Measurements from ENCODE around the gene EPO.
"Not testable (repeated sequence)": the region's sequence is repeated elsewhere in the genome, so short reads cannot be mapped to it uniquely, and the experiment has no call there.

The EPO gene

DNA sequence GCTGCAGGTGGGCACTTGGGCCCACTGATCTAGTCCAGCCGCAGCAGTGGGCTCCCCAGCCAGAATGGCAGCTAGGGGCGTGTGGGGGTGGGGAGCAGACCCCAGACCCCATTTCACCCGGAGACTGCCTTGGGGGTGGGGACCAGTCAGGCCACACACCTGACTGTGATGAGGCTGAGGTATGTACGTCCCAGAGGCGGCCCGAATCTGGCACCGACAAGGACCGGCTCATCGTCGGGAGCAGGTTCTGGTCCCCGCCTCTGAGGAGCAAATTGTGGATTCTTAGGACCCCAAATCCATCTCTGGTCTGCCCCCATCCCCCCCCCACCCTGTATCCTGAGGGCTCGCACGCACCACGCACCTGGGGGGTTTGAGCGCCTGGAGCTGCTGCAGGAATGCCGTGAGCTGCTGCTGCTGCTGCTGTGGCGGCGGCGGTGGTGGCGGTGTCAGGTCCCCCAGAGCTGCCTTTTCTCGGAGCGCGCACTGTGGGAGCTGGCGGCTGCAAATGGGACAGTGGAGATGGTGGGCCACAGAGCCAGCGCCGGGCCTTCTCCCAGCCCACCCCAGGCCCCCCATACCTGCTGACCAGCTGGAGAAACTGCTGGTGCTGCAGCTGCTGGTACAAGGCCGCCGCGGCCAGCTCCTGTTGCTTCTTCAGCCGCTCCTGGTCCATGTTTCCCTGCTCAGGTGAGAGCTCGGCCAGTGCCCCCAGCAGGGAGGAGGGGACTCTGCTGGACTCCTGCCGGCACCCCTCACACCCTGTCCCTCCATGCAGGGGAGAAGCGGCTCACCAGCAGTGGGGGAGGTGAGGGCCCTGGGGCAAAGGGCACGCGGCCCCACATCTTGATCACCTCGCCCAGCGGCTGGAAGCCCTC, 36.4 kb upstream of the EPO start:
- no peak for DNase-seq (ENCODE audit: low spot score)

DNA sequence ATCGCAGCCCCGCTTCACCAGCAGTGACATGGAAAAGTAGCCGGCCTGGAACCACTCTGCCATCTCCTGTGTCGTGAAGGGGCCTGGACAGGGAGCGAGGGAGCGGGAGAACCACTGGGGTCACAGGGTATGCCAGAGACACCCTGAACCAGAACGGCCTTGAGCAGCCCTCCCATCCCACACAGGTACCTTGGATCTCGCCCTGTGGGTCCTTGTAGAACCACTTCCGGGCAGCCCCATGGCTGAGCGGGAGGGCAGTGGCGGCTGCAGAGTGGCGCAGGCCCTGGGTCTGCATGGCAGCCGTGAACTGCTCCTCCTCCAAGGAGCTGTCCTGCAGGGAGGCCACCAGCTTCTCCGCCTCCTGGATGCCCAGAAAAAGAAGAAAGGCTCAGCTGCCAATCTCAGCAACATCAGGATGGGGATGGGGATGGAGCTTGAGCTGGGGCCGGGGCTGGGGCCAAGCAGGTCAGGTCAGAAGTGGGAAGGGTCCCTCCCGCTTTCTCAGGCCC, 35.7 kb upstream of the EPO start:
- DNase-seq (ENCODE audit: low spot score) = no peak

GRCh38 chr7:100685049-100685605, 35.1 kb upstream of the EPO start:
- no peak for DNase-seq (ENCODE audit: low spot score)

- DNase-seq (ENCODE audit: low spot score) = no peak
These were observed 34.6 kb upstream of the EPO start for GRCh38 chr7:100685631-100686145.

DNA sequence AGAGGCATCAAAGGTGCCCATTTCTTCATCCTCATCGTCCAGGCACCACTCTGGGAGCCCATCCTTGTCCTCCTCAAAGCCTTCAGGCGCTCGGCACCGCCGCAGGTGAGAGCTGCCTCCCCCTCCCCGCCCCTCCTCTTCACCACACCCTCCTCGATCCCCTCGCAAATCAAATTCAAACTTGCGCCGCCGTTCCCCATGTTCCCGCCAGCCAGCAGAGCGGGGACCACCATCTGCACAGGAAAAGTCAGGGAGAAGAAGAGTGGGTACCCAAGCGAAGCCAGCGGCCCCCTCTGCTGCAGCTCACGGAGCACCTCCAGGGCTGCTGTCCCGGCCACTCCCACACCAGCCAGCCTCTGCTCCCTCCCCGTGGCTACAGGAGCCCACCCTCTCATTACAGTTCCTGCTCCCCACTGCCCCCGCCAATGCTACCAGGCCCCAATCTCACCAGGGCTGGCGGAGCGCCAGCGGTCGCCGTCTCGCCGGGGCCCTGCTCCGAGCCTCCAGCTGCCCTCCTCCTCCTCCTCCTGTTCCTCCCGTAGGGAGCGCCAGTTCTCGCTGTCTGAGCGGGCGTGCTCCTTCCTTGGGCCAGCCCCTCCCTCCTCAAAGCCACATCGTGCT, 34.0 kb upstream of the EPO start:
- DNase-seq (ENCODE audit: low spot score) = no peak

DNA sequence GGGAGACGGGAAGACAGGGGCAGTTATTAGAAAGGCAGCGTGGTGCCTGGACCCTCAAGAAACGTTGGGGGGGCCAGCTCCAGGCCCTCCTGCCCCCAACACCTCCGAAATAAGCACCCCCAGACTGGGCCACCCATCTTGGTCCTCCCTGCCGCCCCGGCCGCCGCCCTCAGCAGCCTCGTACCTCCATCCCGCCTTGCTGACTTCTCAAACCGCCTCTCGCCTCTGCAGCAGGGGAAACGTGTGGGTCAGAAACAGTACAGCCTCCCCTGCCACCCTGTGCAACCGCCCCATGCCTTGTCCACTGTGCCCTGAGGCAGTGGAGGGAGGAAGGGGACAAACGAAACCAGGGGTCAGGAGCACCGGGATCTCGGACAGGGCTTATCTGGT, 33.5 kb upstream of the EPO start:
- DNase-seq (ENCODE audit: low spot score) = no peak

GRCh38 chr7:100687261-100687660, 33.0 kb upstream of the EPO start:
- DNase-seq (ENCODE audit: low spot score) = no peak

GRCh38 chr7:100687751-100688300, 32.4 kb upstream of the EPO start:
- no peak for DNase-seq (ENCODE audit: low spot score)

- DNase-seq (ENCODE audit: low spot score) = no peak
These were observed 31.9 kb upstream of the EPO start for GRCh38 chr7:100688326-100688860.

DNA sequence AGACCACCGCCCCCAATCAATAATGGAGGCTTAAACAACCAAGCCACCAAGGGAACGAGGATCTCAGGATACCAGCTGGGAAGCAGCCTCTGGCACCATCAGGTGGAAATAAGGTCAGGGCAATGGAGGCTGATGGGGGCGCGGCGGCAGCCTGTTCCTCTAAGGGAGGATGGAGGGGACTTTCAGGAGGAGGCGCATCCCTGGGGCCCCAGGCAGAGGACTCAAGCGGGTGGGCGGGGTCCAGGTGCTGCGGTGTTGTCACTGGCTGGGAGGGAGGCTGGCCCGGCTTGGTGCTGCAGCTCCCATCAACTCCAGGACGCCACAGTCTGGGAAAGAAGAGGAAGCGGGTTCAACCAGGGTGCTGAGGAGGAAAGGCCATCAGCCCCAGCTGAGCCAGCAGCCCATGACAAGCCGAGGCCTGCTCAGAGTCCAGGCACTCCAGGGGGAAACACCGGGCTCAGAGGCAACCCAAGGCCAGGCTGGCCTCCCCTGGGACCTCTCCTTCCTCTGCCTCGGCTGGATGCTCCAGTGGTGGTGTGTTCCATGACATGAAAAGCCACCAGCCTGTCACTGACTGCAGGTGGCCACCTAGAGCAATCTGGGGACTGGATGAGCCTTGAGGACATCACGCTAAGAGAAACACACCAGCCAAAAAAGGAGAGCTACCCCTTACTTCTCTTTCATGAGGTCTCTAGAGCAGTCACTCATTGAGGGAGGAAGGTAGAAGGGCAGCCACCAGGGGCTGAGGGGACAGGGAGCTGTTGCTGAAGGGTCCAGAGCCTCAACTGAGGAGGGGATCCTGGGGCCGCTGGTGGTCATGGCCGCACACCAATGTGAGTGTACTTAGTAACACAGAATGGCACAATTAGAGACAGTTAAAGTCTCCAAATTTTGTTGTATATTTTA, 30.8 kb upstream of the EPO start:
- no peak for DNase-seq (ENCODE audit: low spot score)

DNA sequence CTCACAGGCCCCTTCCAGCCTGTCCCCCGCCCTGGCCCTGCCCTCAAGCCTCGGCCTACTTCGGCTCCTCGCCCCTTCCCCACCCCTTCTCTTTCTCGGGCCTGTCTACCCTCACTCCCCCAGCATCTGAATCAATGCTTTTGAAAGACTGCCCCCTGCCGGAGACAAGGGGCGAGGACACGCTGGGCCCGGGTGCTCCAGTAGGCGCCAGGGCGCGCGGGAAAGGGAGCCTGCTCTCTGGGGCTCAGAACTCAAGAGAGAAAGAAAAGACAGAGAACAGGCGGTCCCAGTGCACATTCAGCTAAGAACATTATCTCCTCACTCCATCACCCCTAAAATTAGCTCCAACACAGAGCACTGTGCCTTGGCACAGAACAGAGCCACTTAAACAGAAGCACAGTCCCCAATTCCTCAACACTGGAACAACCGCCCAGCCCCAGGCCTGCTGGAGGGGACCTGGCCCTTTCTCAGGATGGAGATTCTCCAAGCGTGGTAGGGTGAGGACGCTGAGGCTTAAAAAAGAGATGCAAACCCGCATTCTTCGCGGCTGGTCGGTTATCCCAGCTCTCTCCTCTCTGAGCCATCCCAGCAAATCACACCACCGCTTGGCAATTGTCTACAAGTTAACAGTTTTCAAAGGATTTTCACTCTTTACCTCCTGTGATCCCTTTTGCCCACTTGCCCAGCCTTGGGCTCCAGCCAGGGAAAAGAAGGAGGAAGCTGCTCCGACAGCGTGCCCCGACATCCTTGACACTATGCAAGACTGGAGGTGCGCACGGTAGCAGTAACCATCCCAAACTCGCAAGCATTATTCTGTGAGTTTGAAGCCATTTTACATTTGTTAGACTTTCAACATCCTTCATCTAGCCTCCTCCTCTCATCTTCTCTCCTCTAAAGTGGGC, 28.3 kb upstream of the EPO start:
- peak; percentile 98 for DNase-seq (ENCODE audit: low spot score)

DNA sequence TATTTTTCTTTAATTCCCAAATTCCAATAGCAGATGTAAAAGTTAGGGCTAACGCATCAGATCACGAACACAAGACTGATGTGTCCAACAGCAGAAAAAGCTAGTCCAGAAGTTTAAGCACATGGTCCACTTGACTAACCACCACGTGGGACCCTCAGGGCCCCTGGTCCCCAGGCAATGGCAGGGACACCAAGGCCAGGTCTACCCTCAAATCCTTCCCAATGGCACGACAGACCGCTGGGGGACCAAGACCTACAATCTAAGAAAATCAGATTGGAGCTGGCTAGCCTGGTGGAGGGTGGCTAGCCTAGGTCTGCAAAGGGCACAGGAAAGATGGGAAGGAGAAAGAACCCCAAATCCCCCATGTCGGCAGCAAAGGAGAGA, 27.7 kb upstream of the EPO start:
- DNase-seq (ENCODE audit: low spot score) = no peak

DNA sequence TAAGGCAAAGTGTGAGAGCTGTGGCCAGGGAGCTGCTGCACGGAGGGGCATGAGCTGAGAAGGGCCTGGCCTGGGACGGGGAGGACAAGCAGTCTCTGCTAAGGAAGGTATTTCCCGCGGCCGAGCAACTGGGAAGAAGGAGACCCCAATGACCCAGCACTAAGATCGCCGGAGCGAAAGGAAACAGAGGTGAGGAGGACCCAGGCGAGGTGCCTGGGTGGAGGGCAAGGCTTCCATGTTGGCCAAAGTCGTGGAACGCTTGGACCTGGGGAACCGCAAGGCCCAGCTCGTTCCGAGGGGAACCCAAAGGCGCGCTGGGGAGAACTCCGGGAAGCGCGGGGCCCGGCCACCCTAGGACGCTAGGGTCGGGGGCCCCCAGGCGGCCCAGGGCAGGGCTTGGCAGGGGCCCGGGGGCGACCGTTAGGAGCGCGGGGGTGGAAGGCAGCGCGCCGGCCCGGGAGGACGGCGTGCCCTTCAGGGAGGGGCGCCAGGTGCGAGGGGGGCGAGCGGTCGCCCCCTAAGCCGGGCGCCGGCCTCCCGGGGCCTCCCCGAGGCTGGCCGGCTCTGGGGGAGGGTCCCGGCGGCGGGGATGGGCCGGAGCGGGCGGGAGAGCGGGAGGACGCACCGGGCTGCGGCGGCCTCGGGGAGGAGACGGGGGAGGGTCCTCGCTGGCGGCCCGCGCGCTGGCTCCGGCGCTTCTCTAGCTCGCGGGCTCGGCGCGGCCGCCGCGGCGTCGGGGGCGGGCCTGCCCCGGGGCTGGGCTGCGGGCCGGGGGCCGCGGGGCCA, 26.8 kb upstream of the EPO start:
- DNase-seq (ENCODE audit: low spot score) = no peak

DNA sequence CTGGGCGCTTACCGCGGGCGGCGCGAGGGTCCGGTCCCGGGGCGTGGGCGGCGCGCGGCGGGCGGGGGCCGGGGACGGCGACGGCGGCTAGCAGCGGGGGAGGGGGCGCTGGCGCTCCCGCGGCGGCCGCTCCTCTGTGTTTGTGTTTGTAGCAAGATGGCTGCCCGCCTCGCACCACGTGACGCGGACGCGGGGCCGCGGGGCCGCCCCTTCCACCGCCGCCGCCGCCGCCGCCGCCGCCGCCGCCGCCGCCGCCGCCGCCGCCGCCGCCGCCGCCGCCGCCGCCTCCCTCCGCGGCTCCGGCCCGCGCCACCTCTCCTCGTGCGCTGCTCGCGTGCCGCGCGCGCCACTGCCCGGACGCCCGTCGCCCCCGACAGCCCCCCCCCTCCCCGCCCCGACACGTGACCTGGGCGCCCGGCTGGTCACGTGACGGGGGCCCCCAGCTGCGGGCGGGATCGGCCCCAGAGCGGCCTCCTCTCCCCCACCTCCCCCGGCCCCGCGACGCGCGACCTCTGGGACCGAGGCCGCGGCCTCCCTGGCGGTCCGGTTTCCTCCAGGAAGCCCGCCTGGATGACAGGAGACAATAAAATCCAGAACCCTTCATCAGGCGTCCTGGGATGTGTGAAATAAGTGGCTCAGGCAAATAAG, 26.0 kb upstream of the EPO start, which contains the start of gene GIGYF1:
TSS of gene GIGYF1 (minus strand) at position 153 of the 648 bp plus-strand sequence. CDS start 6,012 bp downstream, outside the sequence.
- DNase-seq (ENCODE audit: low spot score) = peak; percentile 92

DNA sequence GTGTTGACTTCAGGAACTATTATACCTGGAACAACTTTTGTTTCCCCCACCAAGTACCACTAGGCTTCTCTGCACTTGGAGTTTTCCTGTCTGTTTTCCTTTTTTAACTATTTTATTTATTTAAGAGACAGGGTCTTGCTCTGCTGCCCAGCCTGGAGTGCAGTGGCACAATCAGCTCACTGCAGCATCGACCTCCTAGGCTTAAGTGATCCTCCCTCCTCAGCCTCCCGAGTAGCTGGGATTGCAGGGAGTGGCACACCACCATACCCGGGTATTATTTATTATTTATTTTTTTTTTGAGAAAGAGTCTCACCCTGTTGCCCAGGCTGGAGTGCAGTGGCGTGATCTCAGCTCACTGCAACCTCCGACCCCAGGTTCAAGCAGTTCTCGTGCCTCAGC, 24.1 kb upstream of the EPO start:
- no peak for DNase-seq (ENCODE audit: low spot score)

GRCh38 chr7:100699018-100699417, 21.2 kb upstream of the EPO start:
- no peak for DNase-seq (ENCODE audit: low spot score)

GRCh38 chr7:100701089-100701488, 19.2 kb upstream of the EPO start:
- not testable (repeated sequence) for DNase-seq (ENCODE audit: low spot score)

DNA sequence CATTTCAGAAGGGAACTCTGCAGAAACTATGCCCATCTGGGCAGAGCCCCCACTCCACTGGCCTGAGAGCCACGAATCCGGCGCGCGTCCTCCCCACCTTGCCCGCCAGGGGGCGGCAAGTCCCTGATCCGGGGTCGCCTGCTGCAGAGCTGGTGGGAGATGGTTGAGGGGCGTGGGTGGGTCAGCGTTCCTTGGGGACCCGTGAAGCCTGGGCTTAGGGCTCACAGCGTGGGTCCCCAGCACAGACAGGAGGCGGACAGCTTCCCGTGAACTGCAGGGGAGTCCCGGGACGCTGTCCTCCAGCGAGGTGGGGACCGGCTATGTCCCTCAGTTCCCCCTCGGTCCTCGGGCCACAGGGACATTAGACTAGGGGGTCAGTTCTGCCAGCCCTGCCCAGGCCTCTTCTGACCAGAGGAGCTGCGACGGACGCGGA, 14.9 kb upstream of the EPO start:
- peak; percentile 94 for DNase-seq (ENCODE audit: low spot score)

Measured in HuH-7 (cell line).